Panc1 (cell line): ENCODE data around the gene CLDN6. TPM values are rescaled to one million over a fixed set of nuclear protein-coding genes. Genes with fewer than 3 reads are reported as not detected.

Experiments
- ATAC-seq: fragments of 200-7000 bp; cut with Tn5 transposase; 2 replicates; pipeline ENCODE4 v1.9.1; 2020; ENCODE audit warnings: mild to moderate bottlenecking, moderate library complexity
- BruUV-seq: library from RNA; stranded (reverse); fragments of 400-500 nt; replicated peaks from 2 replicates; lab custom pipeline; 2021; lab: Mats Ljungman, UMichigan
- CTCF ChIA-PET: fragments of 300-600 bp; sonication (Branson Sonifier 250); formaldehyde crosslinking; loops from one replicate; lab custom pipeline; 2022; ENCODE audit warnings: antibody characterized with exemption; lab: Charles Lee
- POLR2A ChIA-PET: fragments of 300-600 bp; sonication (Branson Sonifier 250); formaldehyde crosslinking; loops from one replicate; lab custom pipeline; 2022; ENCODE audit warnings: antibody characterized with exemption; lab: Charles Lee
- DNase-seq: peaks from one replicate; pipeline ENCODE4 v3.0.0-alpha.2; 2010; ENCODE audit warnings: low read depth, low spot score
- H3K27ac ChIP-seq: 2 replicates; pipeline ENCODE4 v1.5.1; 2011; ENCODE audit warnings: mild to moderate bottlenecking, low read length, inconsistent platforms
- H3K27me3 ChIP-seq: fragments of 200-500 bp; sonication (Bioruptor generic); 2 replicates; pipeline ENCODE4 v1.6.0; 2014; ENCODE audit warnings: low read length, inconsistent platforms; ENCODE audit not compliant: control insufficient read depth, insufficient read depth
- H3K36me3 ChIP-seq: fragments of 200-500 bp; sonication (Bioruptor generic); 2 replicates; pipeline ENCODE4 v1.5.1; 2014; ENCODE audit warnings: inconsistent platforms, mild to moderate bottlenecking, low read length, moderate library complexity; ENCODE audit not compliant: control insufficient read depth, insufficient read depth
- H3K4me1 ChIP-seq: 2 replicates; pipeline ENCODE4 v1.5.1; 2011; ENCODE audit warnings: inconsistent platforms, mild to moderate bottlenecking, low read length, moderate library complexity; ENCODE audit not compliant: control insufficient read depth, insufficient read depth
- H3K4me3 ChIP-seq, 2 experiments: 2 replicates each; pipeline ENCODE4 v1.5.1; 2011 to 2012; ENCODE audit warnings: low read depth in 2 of 2, low read length in 2 of 2, mild to moderate bottlenecking in 2 of 2, inconsistent platforms in 1 of 2, moderate library complexity in 1 of 2
- H3K9me3 ChIP-seq: fragments of 200-500 bp; sonication (Bioruptor generic); 2 replicates; pipeline ENCODE4 v1.5.1; 2014; ENCODE audit warnings: low read depth, mild to moderate bottlenecking, inconsistent platforms, low read length, moderate library complexity; ENCODE audit not compliant: control insufficient read depth, insufficient read depth
- CTCF ChIP-seq: fragments of 450-650 bp; IDR thresholded peaks from 2 replicates; pipeline ENCODE4 v1.5.1; 2017; ENCODE audit warnings: mild to moderate bottlenecking
- POLR2AphosphoS5 ChIP-seq: IDR thresholded peaks from 2 replicates; pipeline ENCODE4 v1.6.1; 2012; ENCODE audit warnings: mild to moderate bottlenecking, low read depth, low read length, moderate library complexity
- SIN3A ChIP-seq: IDR thresholded peaks from 2 replicates; pipeline ENCODE4 v1.6.1; 2012; ENCODE audit warnings: low read depth, mild to moderate bottlenecking, low read length, moderate library complexity, borderline replicate concordance; ENCODE audit not compliant: insufficient read depth
- TCF7L2 ChIP-seq: IDR thresholded peaks from 2 replicates; pipeline ENCODE4 v1.6.1; 2011; ENCODE audit warnings: mild to moderate bottlenecking, low read depth, low read length, inconsistent platforms
- in situ Hi-C: cut with HindIII; loops from 2 replicates; pipeline ENCODE4 v1.10.0; 2016; ENCODE audit warnings: low sequenced_read_pairs, low pct_unique_long_range_greater_than_20kb
- intact Hi-C: fragments of 100-400 bp; cut with micrococcal nuclease; formaldehyde crosslinking; loops from one replicate; pipeline ENCODE4 v1.10.0; 2022; ENCODE audit not compliant: unreplicated experiment
- total RNA-seq: library from RNA; stranded (reverse); gene quantifications from one replicate; pipeline ENCODE4 v1.2.1, GENCODE V29; 2021; ENCODE audit not compliant: unreplicated experiment
- TF ChIP-seq, protein P1 (sequence below), 2 experiments: IDR thresholded peaks; 2 replicates each; pipeline ENCODE4 v1.6.1; 2011 to 2012; ENCODE audit warnings: low read depth in 2 of 2, control low read depth in 1 of 2, low read length in 1 of 2, mild to moderate bottlenecking in 1 of 2, moderate library complexity in 1 of 2; ENCODE audit not compliant: insufficient read depth in 1 of 2

Gene CLDN6
- total RNA-seq, 1 experiment from 2014 or later: 1.2 TPM

GRCh38 chr16:2985893-2986355 lies 32.1 kb downstream of the CLDN6 start:
- H3K9me3 ChIP-seq: no peaks in the 10 kb centered on the region
- DNase-seq (no peak), ATAC-seq (no peak)
- H3K4me3 ChIP-seq: no peak overlapping the region
- TF ChIP-seq POLR2AphosphoS5 (no peak), CTCF (no peak), TCF7L2 (no peak), SIN3A (no peak)
- TF ChIP-seq, protein P1, sequence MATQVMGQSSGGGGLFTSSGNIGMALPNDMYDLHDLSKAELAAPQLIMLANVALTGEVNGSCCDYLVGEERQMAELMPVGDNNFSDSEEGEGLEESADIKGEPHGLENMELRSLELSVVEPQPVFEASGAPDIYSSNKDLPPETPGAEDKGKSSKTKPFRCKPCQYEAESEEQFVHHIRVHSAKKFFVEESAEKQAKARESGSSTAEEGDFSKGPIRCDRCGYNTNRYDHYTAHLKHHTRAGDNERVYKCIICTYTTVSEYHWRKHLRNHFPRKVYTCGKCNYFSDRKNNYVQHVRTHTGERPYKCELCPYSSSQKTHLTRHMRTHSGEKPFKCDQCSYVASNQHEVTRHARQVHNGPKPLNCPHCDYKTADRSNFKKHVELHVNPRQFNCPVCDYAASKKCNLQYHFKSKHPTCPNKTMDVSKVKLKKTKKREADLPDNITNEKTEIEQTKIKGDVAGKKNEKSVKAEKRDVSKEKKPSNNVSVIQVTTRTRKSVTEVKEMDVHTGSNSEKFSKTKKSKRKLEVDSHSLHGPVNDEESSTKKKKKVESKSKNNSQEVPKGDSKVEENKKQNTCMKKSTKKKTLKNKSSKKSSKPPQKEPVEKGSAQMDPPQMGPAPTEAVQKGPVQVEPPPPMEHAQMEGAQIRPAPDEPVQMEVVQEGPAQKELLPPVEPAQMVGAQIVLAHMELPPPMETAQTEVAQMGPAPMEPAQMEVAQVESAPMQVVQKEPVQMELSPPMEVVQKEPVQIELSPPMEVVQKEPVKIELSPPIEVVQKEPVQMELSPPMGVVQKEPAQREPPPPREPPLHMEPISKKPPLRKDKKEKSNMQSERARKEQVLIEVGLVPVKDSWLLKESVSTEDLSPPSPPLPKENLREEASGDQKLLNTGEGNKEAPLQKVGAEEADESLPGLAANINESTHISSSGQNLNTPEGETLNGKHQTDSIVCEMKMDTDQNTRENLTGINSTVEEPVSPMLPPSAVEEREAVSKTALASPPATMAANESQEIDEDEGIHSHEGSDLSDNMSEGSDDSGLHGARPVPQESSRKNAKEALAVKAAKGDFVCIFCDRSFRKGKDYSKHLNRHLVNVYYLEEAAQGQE (IDR thresholded peaks at IDR 0.05; ENCODE audit: insufficient read depth in 1 of 2, low read depth in 2 of 2, low read length in 1 of 2): no peak
- ChIA-PET POLR2A (interaction anchor here (0.5 kb wide), 1 partner anchor 54 kb away, joined by 3 read pairs; no protein-coding TSS in a partner anchor), CTCF (interaction anchor here (0.6 kb wide), 1 partner anchor 65 kb away, joined by 3 read pairs; no protein-coding TSS in a partner anchor)
- intact Hi-C loops: no loop called here
- H3K27ac ChIP-seq: no peak overlapping the region
- H3K27me3 ChIP-seq: no peaks in the 10 kb centered on the region
- in situ Hi-C loops: no loop called here
- no TSS peak for BruUV-seq
- H3K36me3 ChIP-seq: no peaks in the 10 kb centered on the region
- H3K4me1 ChIP-seq: peaks cover 16% of the 10 kb centered on the region

- TF ChIP-seq SIN3A (no peak), TCF7L2 (no peak), CTCF (no peak), POLR2AphosphoS5 (no peak)
- TF ChIP-seq, protein P1 (IDR thresholded peaks at IDR 0.05; ENCODE audit: insufficient read depth in 1 of 2, low read depth in 2 of 2, low read length in 1 of 2): no peak
- in situ Hi-C loops: no loop called here
- Histone ChIP-seq H3K9me3 (no peaks in the 10 kb centered on the region), H3K4me1 (peaks cover 20% of the 10 kb centered on the region), H3K36me3 (no peaks in the 10 kb centered on the region), H3K27me3 (no peaks in the 10 kb centered on the region), H3K27ac (no peak overlapping the region), H3K4me3 (no peak overlapping the region)
- no peak for DNase-seq
- no peak for ATAC-seq
- intact Hi-C loops: no loop called here
- ChIA-PET CTCF (no interaction called here), POLR2A (interaction anchor here (0.5 kb wide), 1 partner anchor 53 kb away, joined by 3 read pairs; no protein-coding TSS in a partner anchor)
- BruUV-seq: no TSS peak
These were observed 32.5 kb downstream of the CLDN6 start for GRCh38 chr16:2985462-2985861.
